Sigmoid colon (tissue), 7 donors: ENCODE data around the gene VAV3. TPM values are rescaled to one million over a fixed set of nuclear protein-coding genes. Genes with fewer than 3 reads are reported as not detected.

ENCODE experiments used
- DNase-seq: peaks from one replicate; pipeline ENCODE4 v3.0.0-alpha.2; 2019
- H3K27ac ChIP-seq, 4 donors: fragments of 200-600 bp; sonication (generic); one replicate each; pipeline ENCODE4 v1.5.1; 2016 to 2019; ENCODE audit warnings: mild to moderate bottlenecking in 1 of 4
- H3K27me3 ChIP-seq, 3 donors: fragments of 200-600 bp; sonication (generic); one replicate each; pipeline ENCODE4 v1.5.1; 2019; ENCODE audit warnings: mild to moderate bottlenecking in 1 of 3
- H3K36me3 ChIP-seq, 4 donors: fragments of 200-600 bp; sonication (generic); one replicate each; pipeline ENCODE4 v1.5.1; 2016 to 2019
- H3K4me1 ChIP-seq, 4 donors: fragments of 200-600 bp; sonication (generic); one replicate each; pipeline ENCODE4 v1.5.1; 2017 to 2019
- H3K4me3 ChIP-seq, 4 donors: fragments of 200-600 bp; sonication (generic); one replicate each; pipeline ENCODE4 v1.5.1; 2017 to 2019; ENCODE audit warnings: mild to moderate bottlenecking in 2 of 4, moderate library complexity in 1 of 4
- H3K9me3 ChIP-seq, 4 donors: fragments of 200-600 bp in 3 of 4; sonication (generic) in 3 of 4; one replicate each; pipeline versions ENCODE4 v1.5.1 to v1.6.1; 2013 to 2019
- EP300 ChIP-seq, 4 donors: sonication (generic); formaldehyde crosslinking; IDR thresholded peaks; one replicate each; pipeline ENCODE4 v1.6.1; 2017; ENCODE audit warnings: antibody characterized with exemption in 4 of 4
- POLR2A ChIP-seq, 2 donors: fragments of 450-650 bp; IDR thresholded peaks; one replicate each; pipeline ENCODE4 v1.6.1; 2016; ENCODE audit warnings: antibody characterized with exemption in 2 of 2, mild to moderate bottlenecking in 2 of 2, moderate library complexity in 2 of 2
- POLR2AphosphoS5 ChIP-seq, 4 donors: sonication (generic); formaldehyde crosslinking; IDR thresholded peaks; one replicate each; pipeline ENCODE4 v1.6.1; 2017; ENCODE audit warnings: antibody characterized with exemption in 4 of 4
- WGBS, 2 donors: extraction: QIAGEN DNeasy Blood & Tissue Kit; methylation state at CpG; one replicate each; pipeline ENCODE4 v1.1.7; 2013; 5-methylcytosine and 5-hydroxymethylcytosine counted together
- intact Hi-C: fragments of 100-400 bp; cut with DNase I; formaldehyde crosslinking; loops from one replicate; pipeline ENCODE4 v1.15.1; 2023
- polyA plus RNA-seq, 3 donors: library from polyadenylated mRNA; stranded (reverse); fragments of 200-250 nt; gene quantifications; one replicate each; pipeline ENCODE4 v1.2.3, GENCODE V29; 2013
- total RNA-seq, 4 donors: library from RNA; depleted of rRNA; stranded (reverse); fragments of >200 nt; gene quantifications; one replicate each; pipeline ENCODE4 v1.1.0, GENCODE V29; 2016
- TF ChIP-seq, protein P1 (sequence below), 4 experiments: fragments of 450-650 bp in 3 of 4; fragments of 200-600 bp in 1 of 4; IDR thresholded peaks; one replicate each; pipeline ENCODE4 v1.5.1; 2016 to 2019; ENCODE audit warnings: antibody characterized with exemption in 4 of 4, mild to moderate bottlenecking in 3 of 4, moderate library complexity in 2 of 4
- donor health status: healthy with polysubstance abuse.
- donor health status: Bipolar disorder and iron deficiency.
- donor health status: healthy.

Gene VAV3
- total and polyA plus RNA-seq, 7 donors, result 3.5 to 72.1 (median 17.3) TPM

DNA sequence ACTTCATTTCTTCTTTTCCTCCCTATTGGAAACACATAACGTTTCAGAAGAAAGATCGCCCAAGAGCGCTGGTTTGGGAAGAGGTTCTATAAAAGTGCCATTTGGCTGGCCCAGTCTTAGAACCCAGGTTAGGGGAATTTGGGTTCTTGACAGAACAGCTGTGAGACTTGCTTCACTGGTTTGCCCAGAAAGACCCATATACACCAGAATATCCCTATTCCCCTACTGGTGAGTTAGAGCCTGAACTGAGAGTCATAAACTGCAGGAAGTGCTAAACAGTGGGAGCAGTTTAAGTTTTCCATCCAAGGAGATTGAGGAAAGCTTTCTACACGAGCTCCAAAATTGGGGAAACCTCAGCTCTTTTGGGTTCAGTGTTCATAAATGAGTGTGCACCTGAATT lies 275.2 kb downstream of the VAV3 start:
- peak overlapping the region; percentile 52 to 66 (median 58) for H3K27ac ChIP-seq
- TF ChIP-seq POLR2A (IDR thresholded peaks at IDR 0.05) (no peak), EP300 (IDR thresholded peaks at IDR 0.05) (no peak), POLR2AphosphoS5 (IDR thresholded peaks at IDR 0.05) (no peak)
- TF ChIP-seq, protein P1, sequence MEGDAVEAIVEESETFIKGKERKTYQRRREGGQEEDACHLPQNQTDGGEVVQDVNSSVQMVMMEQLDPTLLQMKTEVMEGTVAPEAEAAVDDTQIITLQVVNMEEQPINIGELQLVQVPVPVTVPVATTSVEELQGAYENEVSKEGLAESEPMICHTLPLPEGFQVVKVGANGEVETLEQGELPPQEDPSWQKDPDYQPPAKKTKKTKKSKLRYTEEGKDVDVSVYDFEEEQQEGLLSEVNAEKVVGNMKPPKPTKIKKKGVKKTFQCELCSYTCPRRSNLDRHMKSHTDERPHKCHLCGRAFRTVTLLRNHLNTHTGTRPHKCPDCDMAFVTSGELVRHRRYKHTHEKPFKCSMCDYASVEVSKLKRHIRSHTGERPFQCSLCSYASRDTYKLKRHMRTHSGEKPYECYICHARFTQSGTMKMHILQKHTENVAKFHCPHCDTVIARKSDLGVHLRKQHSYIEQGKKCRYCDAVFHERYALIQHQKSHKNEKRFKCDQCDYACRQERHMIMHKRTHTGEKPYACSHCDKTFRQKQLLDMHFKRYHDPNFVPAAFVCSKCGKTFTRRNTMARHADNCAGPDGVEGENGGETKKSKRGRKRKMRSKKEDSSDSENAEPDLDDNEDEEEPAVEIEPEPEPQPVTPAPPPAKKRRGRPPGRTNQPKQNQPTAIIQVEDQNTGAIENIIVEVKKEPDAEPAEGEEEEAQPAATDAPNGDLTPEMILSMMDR (IDR thresholded peaks at IDR 0.05), result no peak
- no peak for DNase-seq
- H3K4me3 ChIP-seq, result no peak overlapping the region
- H3K27me3 ChIP-seq, result no peaks in the 10 kb centered on the region
- H3K4me1 ChIP-seq, result peaks cover 0 to 60% (median 33%) of the 10 kb centered on the region in 4 donors
- WGBS, 2 donors, result 74 to 86% methylated on average over 4 of the region's 4 CpGs
- H3K9me3 ChIP-seq, result no peaks in the 10 kb centered on the region
- intact Hi-C loops, result loop anchor here (5.0 kb wide), 2 partner anchors 117 to 157 kb away; no protein-coding TSS in a partner anchor
- no peaks in the 10 kb centered on the region for H3K36me3 ChIP-seq

GRCh38 chr1:107689159-107689558 lies 275.8 kb downstream of the VAV3 start:
- Histone ChIP-seq H3K27ac (peak overlapping the region; percentile 52 to 66 (median 58)), H3K4me1 (peaks cover 0 to 66% (median 39%) of the 10 kb centered on the region in 4 donors), H3K27me3 (no peaks in the 10 kb centered on the region), H3K4me3 (no peak overlapping the region), H3K36me3 (no peaks in the 10 kb centered on the region), H3K9me3 (no peaks in the 10 kb centered on the region)
- WGBS, 2 donors, result 19 to 53% methylated on average over 1 of the region's 1 CpG
- DNase-seq, result peak; percentile 78
- intact Hi-C loops, result loop anchor here (5.0 kb wide), 1 partner anchor 157 kb away; no protein-coding TSS in a partner anchor
- TF ChIP-seq POLR2A (IDR thresholded peaks at IDR 0.05), result no peak
- no peak for TF ChIP-seq EP300 (IDR thresholded peaks at IDR 0.05)
- TF ChIP-seq POLR2AphosphoS5 (IDR thresholded peaks at IDR 0.05), result peak in 1 of 4 donors; percentile 13
- TF ChIP-seq, protein P1 (IDR thresholded peaks at IDR 0.05), result no peak

DNA sequence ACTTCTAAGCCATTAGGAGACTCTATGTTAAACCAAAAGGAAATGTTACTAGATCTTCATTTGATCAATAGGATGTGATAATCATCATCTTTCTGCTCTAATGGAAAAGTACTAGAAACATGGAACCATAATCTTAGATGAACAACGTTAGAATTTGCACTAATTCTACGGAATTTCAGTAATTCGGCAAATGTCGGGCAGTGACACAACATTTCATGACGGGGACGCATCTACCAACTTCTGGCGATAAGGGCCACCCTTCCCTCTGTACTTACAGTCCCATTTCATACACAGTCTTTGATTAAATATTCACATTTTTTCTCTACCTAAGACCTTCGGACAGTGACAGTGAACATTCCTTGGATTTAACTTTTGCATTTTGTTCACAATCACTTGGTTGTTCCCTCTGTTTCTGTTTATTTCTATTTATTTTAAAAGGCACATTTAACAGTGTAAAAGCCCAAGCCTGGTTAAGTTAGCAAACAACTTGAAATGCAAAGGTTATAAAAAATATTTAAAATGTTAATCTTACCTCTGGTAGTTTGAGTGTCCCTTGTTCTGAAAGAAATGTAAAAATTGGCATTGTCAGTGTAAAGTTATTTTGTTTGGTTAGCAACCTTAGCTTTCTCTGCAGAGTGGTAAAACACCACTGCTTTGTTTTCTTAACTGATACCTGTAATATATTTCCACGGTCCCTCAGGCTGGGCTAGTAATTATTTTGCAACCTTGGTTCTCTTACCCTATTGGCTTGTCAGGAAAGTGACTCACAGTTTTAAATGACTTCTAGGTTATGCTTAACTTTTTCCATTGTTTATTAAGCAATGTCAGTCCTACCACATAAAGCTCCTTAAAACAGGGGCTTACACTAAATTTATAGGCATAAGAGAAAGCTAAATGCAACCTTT lies 276.9 kb downstream of the VAV3 start:
- Histone ChIP-seq H3K4me3 (no peak overlapping the region), H3K27ac (peak overlapping the region; percentile 52 to 66 (median 58)), H3K4me1 (peaks cover 0 to 74% (median 42%) of the 10 kb centered on the region in 4 donors), H3K27me3 (no peaks in the 10 kb centered on the region), H3K9me3 (no peaks in the 10 kb centered on the region), H3K36me3 (no peaks in the 10 kb centered on the region)
- WGBS, 2 donors, result 17 to 67% methylated on average over 9 of the region's 9 CpGs
- DNase-seq, result no peak
- peak in 1 of 2 donors; percentile 39 for TF ChIP-seq POLR2A (IDR thresholded peaks at IDR 0.05)
- peak in 2 of 4 donors; percentile 12 to 26 for TF ChIP-seq POLR2AphosphoS5 (IDR thresholded peaks at IDR 0.05)
- TF ChIP-seq EP300 (IDR thresholded peaks at IDR 0.05), result no peak
- intact Hi-C loops, result loop anchor here (5.0 kb wide), 1 partner anchor 156 kb away; no protein-coding TSS in a partner anchor

GRCh38 chr1:107683683-107684082 lies 281.3 kb downstream of the VAV3 start:
- Histone ChIP-seq H3K4me1 (peaks cover 0 to 61% (median 22%) of the 10 kb centered on the region in 4 donors), H3K27me3 (no peaks in the 10 kb centered on the region), H3K36me3 (no peaks in the 10 kb centered on the region), H3K9me3 (no peaks in the 10 kb centered on the region), H3K4me3 (no peak overlapping the region), H3K27ac (peak overlapping the region in 3 of 4 donors; percentile 74 to 76 (median 74))
- WGBS, 2 donors, result 16 to 65% methylated on average over 2 of the region's 2 CpGs
- TF ChIP-seq EP300 (IDR thresholded peaks at IDR 0.05) (peak in 1 of 4 donors; percentile 62), POLR2AphosphoS5 (IDR thresholded peaks at IDR 0.05) (peak in 3 of 4 donors; percentile 35 to 68 (median 66))
- TF ChIP-seq, protein P1 (IDR thresholded peaks at IDR 0.05), result no peak
- intact Hi-C loops, result loop anchor here (2.0 kb wide), 1 partner anchor 41 kb away; no protein-coding TSS in a partner anchor
- no peak for DNase-seq

- Histone ChIP-seq H3K27ac (peak overlapping the region in 3 of 4 donors; percentile 74 to 76 (median 74)), H3K4me1 (peaks cover 0 to 57% (median 19%) of the 10 kb centered on the region in 4 donors), H3K9me3 (no peaks in the 10 kb centered on the region), H3K27me3 (no peaks in the 10 kb centered on the region), H3K4me3 (no peak overlapping the region), H3K36me3 (no peaks in the 10 kb centered on the region)
- WGBS, 2 donors, result 17 to 70% methylated on average over 3 of the region's 3 CpGs
- intact Hi-C loops, result loop anchor here (2.0 kb wide), 1 partner anchor 42 kb away; no protein-coding TSS in a partner anchor
- TF ChIP-seq POLR2A (IDR thresholded peaks at IDR 0.05) (no peak), POLR2AphosphoS5 (IDR thresholded peaks at IDR 0.05) (peak in 1 of 4 donors; percentile 54), EP300 (IDR thresholded peaks at IDR 0.05) (peak in 1 of 4 donors; percentile 8)
- TF ChIP-seq, protein P1 (IDR thresholded peaks at IDR 0.05), result no peak
- DNase-seq, result no peak
Measured at GRCh38 chr1:107683191-107683657, 281.8 kb downstream of the VAV3 start.
